Keratinocyte (primary cell): Measurements from ENCODE around the gene WFDC5. TPM values are rescaled to one million over a fixed set of nuclear protein-coding genes. Genes with fewer than 3 reads are reported as not detected.
A peak's percentile ranks its signal among the peaks of the same experiment; 100 is the strongest.

ENCODE experiments used
- DNase-seq: peaks from one replicate; pipeline ENCODE4 v3.0.0-alpha.2; 2011; ENCODE audit warnings: low read depth, missing footprints, low spot score
- FAIRE-seq: peaks from 2 replicates; lab custom pipeline; 2011; peaks lifted over from hg19 to GRCh38; lab: Jason Lieb, UNC
- H2AFZ ChIP-seq: 2 replicates; pipeline ENCODE4 v1.6.0; 2012; ENCODE audit warnings: low read length, control low read depth, inconsistent platforms; ENCODE audit not compliant: control insufficient read depth
- H3K27ac ChIP-seq: 2 replicates; pipeline ENCODE4 v1.5.1; 2011; ENCODE audit warnings: low read length; ENCODE audit not compliant: control insufficient read depth, insufficient read depth
- H3K27me3 ChIP-seq: 3 replicates; pipeline ENCODE4 v1.6.0; 2011; ENCODE audit warnings: low read length; ENCODE audit not compliant: control insufficient read depth, insufficient read depth; ENCODE audit errors: extremely low read depth
- H3K36me3 ChIP-seq, 2 experiments: 2 replicates in 1 of 2; 3 replicates in 1 of 2; pipeline ENCODE4 v1.5.1; 2011; ENCODE audit warnings: low read length in 2 of 2, mild to moderate bottlenecking in 1 of 2; ENCODE audit not compliant: control insufficient read depth in 2 of 2, insufficient read depth in 2 of 2; ENCODE audit errors: extremely low read depth in 1 of 2
- H3K4me1 ChIP-seq: 3 replicates; pipeline ENCODE4 v1.5.1; 2011; ENCODE audit warnings: low read length; ENCODE audit not compliant: control insufficient read depth, insufficient read depth; ENCODE audit errors: extremely low read depth
- H3K4me2 ChIP-seq: 3 replicates; pipeline ENCODE4 v1.6.0; 2011; ENCODE audit warnings: low read depth, low read length; ENCODE audit not compliant: control insufficient read depth, insufficient read depth; ENCODE audit errors: extremely low read depth
- H3K4me3 ChIP-seq, 3 experiments: fragments of 200-600 bp in 1 of 3; sonication (generic) in 1 of 3; 2 replicates in 2 of 3; 3 replicates in 1 of 3; pipeline ENCODE4 v1.5.1; 2011 to 2016; ENCODE audit warnings: low read length in 3 of 3, mild to moderate bottlenecking in 3 of 3, control low read depth in 2 of 3, inconsistent platforms in 1 of 3, low read depth in 1 of 3, mixed read lengths in 1 of 3, mixed run types in 1 of 3, moderate library complexity in 1 of 3; ENCODE audit not compliant: control insufficient read depth in 2 of 3, insufficient read depth in 2 of 3; ENCODE audit errors: extremely low read depth in 1 of 3
- H3K79me2 ChIP-seq: 2 replicates; pipeline ENCODE4 v1.6.0; 2012; ENCODE audit warnings: low read length; ENCODE audit not compliant: control insufficient read depth, insufficient read depth
- H3K9ac ChIP-seq: 3 replicates; pipeline ENCODE4 v1.6.0; 2011; ENCODE audit warnings: low read length; ENCODE audit not compliant: control insufficient read depth, insufficient read depth; ENCODE audit errors: extremely low read depth
- H3K9me1 ChIP-seq: 3 replicates; pipeline ENCODE4 v1.6.0; 2011; ENCODE audit warnings: low read length; ENCODE audit not compliant: control insufficient read depth, insufficient read depth; ENCODE audit errors: extremely low read depth
- H3K9me3 ChIP-seq: 2 replicates; pipeline ENCODE4 v1.5.1; 2012; ENCODE audit warnings: low read depth, low read length; ENCODE audit not compliant: control insufficient read depth
- H4K20me1 ChIP-seq: 3 replicates; pipeline ENCODE4 v1.6.0; 2011; ENCODE audit warnings: low read length; ENCODE audit not compliant: control insufficient read depth, insufficient read depth; ENCODE audit errors: extremely low read depth
- CTCF ChIP-seq, 3 experiments: IDR thresholded peaks in 1 of 3; conservative IDR thresholded peaks in 1 of 3; optimal IDR thresholded peaks in 1 of 3; 2 replicates in 2 of 3; 3 replicates in 1 of 3; pipeline versions ENCODE3 to v1.5.1; 2011; ENCODE audit warnings: low read length in 3 of 3, mild to moderate bottlenecking in 3 of 3, moderate library complexity in 2 of 3, control low read depth in 1 of 3, inconsistent platforms in 1 of 3; ENCODE audit not compliant: insufficient read depth in 2 of 3; ENCODE audit errors: extremely low read depth in 1 of 3
- EZH2 ChIP-seq: IDR thresholded peaks from one replicate; pipeline ENCODE4 v1.6.1; 2012; ENCODE audit warnings: inconsistent platforms, mild to moderate bottlenecking, low read length, moderate library complexity
- dilution Hi-C: fragments of 300-500 bp; cut with MboI; formaldehyde crosslinking; loops from one replicate; pipeline ENCODE4 v1.7.0; 2020; ENCODE audit warnings: low sequenced_read_pairs; ENCODE audit not compliant: extremely low pct_ligation_motif_present
- polyA plus RNA-seq, 5 experiments: library from polyadenylated mRNA; depleted of rRNA in 3 of 5; stranded (reverse) in 3 of 5; stranded (forward) in 1 of 5; unstranded in 1 of 5; fragments of >200 nt; gene quantifications; 1 replicate in 1 of 5; 2 replicates in 3 of 5; 3 replicates in 1 of 5; pipeline versions ENCODE4 v1.2.1 to v1.2.3, GENCODE V29; 2011 to 2012; ENCODE audit warnings: missing spikeins in 2 of 5, low read depth in 1 of 5, low replicate concordance in 1 of 5

WFDC5 gene
- polyA plus RNA-seq, 1 donor (not counting 4 experiments of a cell fraction or from before 2014, with no cell fraction given), result 5.1 TPM

- TF ChIP-seq CTCF (optimal IDR thresholded peaks at IDR 0.05 in 1 of 3, IDR thresholded peaks at IDR 0.05 in 1 of 3, conservative IDR thresholded peaks at IDR 0.05 in 1 of 3; ENCODE audit: extremely low read depth in 1 of 3, insufficient read depth in 2 of 3, low read length in 3 of 3) (peak in 1 of 3 experiments; percentile 2), EZH2 (no peak)
- Histone ChIP-seq H3K9me3 (no peaks in the 10 kb centered on the region), H3K9me1 (no peaks in the 10 kb centered on the region), H3K27me3 (no peaks in the 10 kb centered on the region), H2AFZ (no peak overlapping the region), H3K4me1 (peaks cover 9% of the 10 kb centered on the region), H3K36me3 (no peaks in the 10 kb centered on the region), H3K4me2 (no peak overlapping the region), H3K9ac (no peak overlapping the region), H3K79me2 (no peaks in the 10 kb centered on the region), H3K4me3 (no peak overlapping the region), H4K20me1 (no peaks in the 10 kb centered on the region), H3K27ac (no peak overlapping the region)
- dilution Hi-C loops, result no loop called here
- no peak for DNase-seq
- no peak for FAIRE-seq
Observed at GRCh38 chr20:45154183-45154582, 39.2 kb upstream of the WFDC5 start.

- dilution Hi-C loops, result no loop called here
- no peak for FAIRE-seq
Observed at GRCh38 chr20:45153752-45154151, 38.8 kb upstream of the WFDC5 start.

More at GRCh38 chr20:45153752-45154151, 38.8 kb upstream of the WFDC5 start:
- Histone ChIP-seq H3K4me2 (no peak overlapping the region), H3K4me3 (no peak overlapping the region), H3K9me1 (no peaks in the 10 kb centered on the region), H3K9me3 (no peaks in the 10 kb centered on the region), H3K36me3 (no peaks in the 10 kb centered on the region), H3K9ac (no peak overlapping the region), H3K4me1 (peaks cover 9% of the 10 kb centered on the region), H4K20me1 (no peaks in the 10 kb centered on the region), H3K27ac (no peak overlapping the region), H3K27me3 (peaks cover 2% of the 10 kb centered on the region), H2AFZ (no peak overlapping the region), H3K79me2 (no peaks in the 10 kb centered on the region)
- TF ChIP-seq CTCF (optimal IDR thresholded peaks at IDR 0.05 in 1 of 3, IDR thresholded peaks at IDR 0.05 in 1 of 3, conservative IDR thresholded peaks at IDR 0.05 in 1 of 3; ENCODE audit: extremely low read depth in 1 of 3, insufficient read depth in 2 of 3, low read length in 3 of 3), result no peak
- DNase-seq, result no peak
